Heart left ventricle (tissue), 16 donors: ENCODE data around the gene ASCC1. TPM values are rescaled to one million over a fixed set of nuclear protein-coding genes. Genes with fewer than 3 reads are reported as not detected.

Experiments
- ATAC-seq, 4 donors: fragments of 200-7000 bp; cut with Tn5 transposase; one replicate each; pipeline ENCODE4 v1.9.1; 2020 to 2022; ENCODE audit warnings: moderate library complexity in 4 of 4, mild to moderate bottlenecking in 3 of 4, moderate number of reproducible peaks in 1 of 4
- DNase-seq, 5 donors: peaks; one replicate each; pipeline ENCODE4 v3.0.0-alpha.2; 2020
- H3K27ac ChIP-seq, 12 donors: fragments of 200-600 bp; sonication (generic) in 4 of 12; one replicate each; pipeline versions ENCODE4 v1.5.0 to v1.8.0; 2016 to 2022; ENCODE audit warnings: mild to moderate bottlenecking in 2 of 12
- H3K27me3 ChIP-seq, 9 donors: fragments of 200-600 bp; sonication (generic) in 2 of 9; one replicate each; pipeline versions ENCODE4 v1.5.1 to v1.8.0; 2016 to 2022; ENCODE audit warnings: mild to moderate bottlenecking in 3 of 9
- H3K36me3 ChIP-seq, 9 donors: fragments of 200-600 bp; sonication (generic) in 2 of 9; one replicate each; pipeline versions ENCODE4 v1.5.0 to v1.8.0; 2018 to 2022; ENCODE audit warnings: mild to moderate bottlenecking in 2 of 9
- H3K4me1 ChIP-seq, 12 donors: fragments of 200-600 bp; sonication (generic) in 4 of 12; one replicate each; pipeline versions ENCODE4 v1.5.0 to v1.8.0; 2016 to 2022; ENCODE audit warnings: mild to moderate bottlenecking in 3 of 12
- H3K4me3 ChIP-seq, 12 donors: fragments of 200-600 bp; sonication (generic) in 4 of 12; one replicate each; pipeline versions ENCODE4 v1.5.0 to v1.8.0; 2017 to 2022; ENCODE audit warnings: mild to moderate bottlenecking in 9 of 12, moderate library complexity in 4 of 12
- H3K9me3 ChIP-seq, 12 donors: fragments of 200-600 bp; sonication (generic) in 4 of 12; one replicate each; pipeline versions ENCODE4 v1.5.0 to v1.8.0; 2016 to 2022; ENCODE audit warnings: mild to moderate bottlenecking in 1 of 12
- CTCF ChIP-seq, 12 donors: fragments of 200-600 bp; sonication (generic) in 4 of 12; IDR thresholded peaks; one replicate each; pipeline versions ENCODE4 v1.5.0 to v1.8.0; 2018 to 2022; ENCODE audit warnings: antibody characterized with exemption in 12 of 12, mild to moderate bottlenecking in 5 of 12
- POLR2A ChIP-seq, 2 donors: fragments of 450-650 bp; IDR thresholded peaks; one replicate each; pipeline ENCODE4 v1.6.1; 2017; ENCODE audit warnings: antibody characterized with exemption in 2 of 2, mild to moderate bottlenecking in 2 of 2, moderate library complexity in 2 of 2
- WGBS, 4 donors: extraction: QIAGEN DNeasy Blood & Tissue Kit in 2 of 4; methylation state at CpG; one replicate each; pipeline versions ENCODE4 v1.1.5 to v1.1.7; 2013 to 2018; 5-methylcytosine and 5-hydroxymethylcytosine counted together
- intact Hi-C, 10 donors: fragments of 100-400 bp; cut with DNase I; formaldehyde crosslinking; loops; one replicate each; pipeline versions ENCODE4 v1.11.1 to v1.14.2; 2022
- polyA plus RNA-seq, 2 donors: library from polyadenylated mRNA; stranded (reverse); fragments of 200-250 nt; gene quantifications; one replicate each; pipeline ENCODE4 v1.2.3, GENCODE V29; 2013
- total RNA-seq, 9 donors: library from RNA; depleted of rRNA in 2 of 9; stranded (reverse); fragments of >200 nt in 2 of 9; fragmentation: NEBNext Ultra II Directional in 3 of 9; extraction: Animal tissue kit (Norgen Biotek cat#: 25700) in 3 of 9; gene quantifications; one replicate each; pipeline versions ENCODE4 v1.1.0 to v1.2.4, GENCODE V29; 2016 to 2023
- donor health status: ischemic (EF 13 %, LVEDD 7.1; RV severe dilation, severe dysfunction).
- donor health status: healthy with polysubstance abuse.
- donor health status: DM: no; HTN: yes; CAD: no.
- donor health status: DM: no; HTN: no; CAD: no.
- donor health status: ischemic (EF 25% LVEDD 6.9; RV normal size, moderate dysfunction).
- donor health status: ischemic (EF 25% LVEDD 5.7; RV mildly dilated, moderate dysfunction).
- donor health status: healthy.
- donor health status: DM: yes; HTN: yes; CAD: no.
- donor health status: ischemic (EF 35%, LVEDD 5.7; RV mildly dilated, moderate dysfunction).
- donor health status: nonischemic (EF 11% LVEDD 7.7; RV severe dilation, severe dysfunction).
- donor health status: DM: yes; HTN: yes; CAD: no.
- donor health status: PGD.
- donor health status: ischemic (EF 29% LVEDD 5.4; RV normal size, mild dysfunction).
- donor health status: nonischemic (EF 23%, LVEDD 6.1; RV moderate dilation, normal function).

Gene ASCC1
- total and polyA plus RNA-seq, 11 donors = 12.0 to 49.6 (median 35.3) TPM

DNA sequence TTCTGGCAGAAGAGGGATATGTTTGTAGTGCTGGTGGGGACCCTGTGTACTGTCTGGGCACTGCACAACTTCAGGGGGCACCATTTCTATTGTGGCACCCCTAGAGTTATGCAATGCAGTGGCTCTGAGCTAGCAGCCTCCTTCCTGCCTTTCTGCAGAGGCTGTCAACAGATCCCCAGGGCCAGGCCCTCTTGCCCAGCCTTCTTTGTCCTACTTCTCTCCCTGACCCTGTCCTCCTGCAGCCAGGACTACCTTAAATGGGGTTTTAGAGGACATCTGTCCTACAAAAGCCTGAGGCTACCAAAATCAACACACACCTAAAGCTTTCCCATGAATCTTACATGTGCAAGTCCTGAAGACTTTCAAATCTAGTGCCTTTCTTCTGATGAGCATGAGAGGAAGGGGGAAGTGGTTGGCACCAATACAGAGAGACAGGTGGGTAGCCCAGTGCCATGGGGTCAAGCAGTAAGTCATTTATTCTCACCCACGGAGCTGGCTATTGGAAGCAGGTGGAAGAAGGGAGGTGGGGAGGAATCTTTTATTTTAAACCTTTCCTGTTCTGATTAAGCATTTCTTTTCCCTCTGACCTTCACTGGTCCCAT lies 130.1 kb downstream of the ASCC1 start:
- 65 to 71% (median 69%) methylated on average over 1 of the region's 1 CpG for WGBS, 4 donors
- H3K9me3 ChIP-seq = no peaks in the 10 kb centered on the region
- H3K27me3 ChIP-seq = peaks cover 0 to 35% (median 13%) of the 10 kb centered on the region in 9 donors
- H3K27ac ChIP-seq = peak overlapping the region in 10 of 12 donors; percentile 53 to 86 (median 76)
- no peaks in the 10 kb centered on the region for H3K36me3 ChIP-seq
- peaks cover 0 to 36% (median 20%) of the 10 kb centered on the region in 12 donors for H3K4me1 ChIP-seq
- ATAC-seq = no peak
- peak overlapping the region in 3 of 12 donors; percentile 58 to 68 (median 59) for H3K4me3 ChIP-seq
- intact Hi-C loops = no loop called here
- TF ChIP-seq CTCF (IDR thresholded peaks at IDR 0.05) = no peak
- TF ChIP-seq POLR2A (IDR thresholded peaks at IDR 0.05) = no peak
- DNase-seq = no peak

DNA sequence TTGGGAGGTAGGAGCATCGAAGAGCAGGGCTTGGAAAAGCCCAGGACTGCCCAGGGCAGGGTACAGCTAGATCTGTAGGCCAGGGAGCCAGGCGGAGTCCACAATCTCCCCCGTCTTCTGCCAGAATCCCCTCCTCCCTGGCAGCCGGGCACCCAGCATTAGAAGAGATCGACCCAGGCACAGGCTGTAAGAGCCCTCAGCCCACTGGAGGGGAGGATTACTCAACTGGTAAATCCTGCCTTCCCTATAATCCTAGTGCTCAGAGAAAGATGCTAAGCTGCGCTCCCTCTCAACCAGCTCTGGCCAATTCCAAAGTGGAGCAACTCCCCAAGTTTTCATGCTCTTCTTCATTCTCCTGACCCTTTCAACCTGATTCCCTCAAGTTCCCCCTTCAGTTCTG lies 130.9 kb downstream of the ASCC1 start:
- intact Hi-C loops = no loop called here
- TF ChIP-seq CTCF (IDR thresholded peaks at IDR 0.05) = no peak
- no peak for TF ChIP-seq POLR2A (IDR thresholded peaks at IDR 0.05)
- DNase-seq = no peak
- WGBS, 4 donors = 95 to 99% (median 97%) methylated on average over 6 of the region's 6 CpGs
- H3K27me3 ChIP-seq = peaks cover 0 to 30% (median 13%) of the 10 kb centered on the region in 9 donors
- H3K36me3 ChIP-seq = no peaks in the 10 kb centered on the region
- no peaks in the 10 kb centered on the region for H3K9me3 ChIP-seq
- ATAC-seq = no peak
- no peak overlapping the region for H3K27ac ChIP-seq
- no peak overlapping the region for H3K4me3 ChIP-seq
- H3K4me1 ChIP-seq = peaks cover 0 to 36% (median 20%) of the 10 kb centered on the region in 12 donors

DNA sequence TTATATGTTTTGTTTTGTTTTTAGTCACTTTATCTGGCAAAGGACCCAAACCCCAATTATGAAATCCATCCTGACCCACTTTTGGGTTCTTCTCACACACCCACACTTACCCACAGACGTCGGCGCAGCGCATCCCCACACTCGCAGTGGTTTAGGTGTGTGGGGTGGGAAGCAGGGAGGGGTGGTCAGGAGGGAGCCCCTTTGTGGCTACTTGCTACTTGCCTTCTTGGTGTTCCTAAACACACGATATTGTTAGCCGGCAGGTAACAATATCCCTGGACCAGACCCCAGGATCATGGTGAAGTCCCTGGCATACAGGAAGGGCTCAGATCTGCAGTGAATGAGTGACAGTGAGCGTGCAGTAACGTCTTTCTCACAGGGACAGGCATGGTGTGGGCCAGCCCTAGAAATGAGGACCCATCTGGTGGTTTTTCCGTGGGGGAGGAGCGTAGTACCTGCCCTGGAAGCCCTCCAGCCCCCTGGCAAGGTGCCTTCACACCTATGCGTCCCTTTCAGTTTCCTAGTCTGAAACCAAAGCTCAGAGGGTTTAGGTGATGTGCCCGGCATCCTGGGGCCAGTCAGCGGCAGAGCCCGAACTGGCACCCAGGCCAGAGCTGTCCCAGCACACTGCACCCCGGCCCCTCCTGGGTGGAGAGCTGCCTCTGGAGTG lies 132.2 kb downstream of the ASCC1 start:
- Histone ChIP-seq H3K36me3 (no peaks in the 10 kb centered on the region), H3K9me3 (no peaks in the 10 kb centered on the region), H3K27ac (no peak overlapping the region), H3K4me1 (peaks cover 0 to 38% (median 16%) of the 10 kb centered on the region in 12 donors), H3K27me3 (peaks cover 0 to 22% (median 11%) of the 10 kb centered on the region in 9 donors), H3K4me3 (peak overlapping the region in 1 of 12 donors; percentile 17)
- intact Hi-C loops = no loop called here
- TF ChIP-seq POLR2A (IDR thresholded peaks at IDR 0.05) (no peak), CTCF (IDR thresholded peaks at IDR 0.05) (no peak)
- no peak for ATAC-seq
- no peak for DNase-seq
- WGBS, 4 donors = 93 to 96% (median 95%) methylated on average over 16 of the region's 16 CpGs
